Measurements from ENCODE around the gene SCN1A.
"Not testable (repeated sequence)": the region's sequence is repeated elsewhere in the genome, so short reads cannot be mapped to it uniquely, and the experiment has no call there.

SCN1A gene

GRCh38 chr2:166074430-166074829, 53.4 kb downstream of the SCN1A start:
- no peak for DNase-seq

GRCh38 chr2:166074011-166074410, 53.8 kb downstream of the SCN1A start:
- no peak for DNase-seq

- DNase-seq = no peak
Observed at GRCh38 chr2:166070231-166070630, 57.6 kb downstream of the SCN1A start.

- no peak for DNase-seq
Observed at GRCh38 chr2:166068981-166069380, 58.8 kb downstream of the SCN1A start.

GRCh38 chr2:166067229-166067628, 60.6 kb downstream of the SCN1A start:
- no peak for DNase-seq

- DNase-seq = no peak
Observed at GRCh38 chr2:166060191-166060590, 67.6 kb downstream of the SCN1A start.

- no peak for DNase-seq
Observed at GRCh38 chr2:166057370-166058164, 70.3 kb downstream of the SCN1A start.

- no peak for DNase-seq
Observed at GRCh38 chr2:166044853-166045483, 82.9 kb downstream of the SCN1A start.

- no peak for DNase-seq
Observed at GRCh38 chr2:166042768-166043390, 84.9 kb downstream of the SCN1A start.

- no peak for DNase-seq
Observed at GRCh38 chr2:166042356-166042755, 85.5 kb downstream of the SCN1A start.

GRCh38 chr2:166041613-166042012, 86.2 kb downstream of the SCN1A start:
- DNase-seq = no peak

- DNase-seq = no peak
Observed at GRCh38 chr2:166032361-166032760, 95.5 kb downstream of the SCN1A start.

- no peak for DNase-seq
Observed at GRCh38 chr2:166031054-166031453, 96.8 kb downstream of the SCN1A start.

- DNase-seq = no peak
Observed at GRCh38 chr2:166025313-166025712, 102.5 kb downstream of the SCN1A start.

GRCh38 chr2:166017208-166017607, 110.6 kb downstream of the SCN1A start:
- no peak for DNase-seq

GRCh38 chr2:166013878-166014277, 113.9 kb downstream of the SCN1A start:
- DNase-seq = no peak

GRCh38 chr2:166011660-166012059, 116.2 kb downstream of the SCN1A start:
- DNase-seq = no peak

- DNase-seq = no peak
Observed at GRCh38 chr2:166000401-166000800, 127.4 kb downstream of the SCN1A start.

- DNase-seq = no peak
Observed at GRCh38 chr2:165990846-165991245, 137.0 kb downstream of the SCN1A start.

GRCh38 chr2:165989851-165990250, 138.0 kb downstream of the SCN1A start:
- DNase-seq = peak; percentile 36

- no peak for DNase-seq
Observed at GRCh38 chr2:165985120-165985519, 142.7 kb downstream of the SCN1A start.

- DNase-seq = not testable (repeated sequence)
Observed at GRCh38 chr2:165972161-165972560, 155.7 kb downstream of the SCN1A start.

GRCh38 chr2:165970663-165971062, 157.2 kb downstream of the SCN1A start:
- DNase-seq = no peak

- DNase-seq = no peak
Observed at GRCh38 chr2:165969227-165969626, 158.6 kb downstream of the SCN1A start.

Data from NCI-H524 treated with DMSO at 0.1 percent for 48 hours (cell line).